Spleen (tissue), 11 donors: ENCODE results near the gene TMEM255B. TPM values are rescaled to one million over a fixed set of nuclear protein-coding genes. Genes with fewer than 3 reads are reported as not detected.

ENCODE experiments used
- DNase-seq: peaks from one replicate; pipeline ENCODE4 v3.0.0-alpha.2; 2020
- H3K27ac ChIP-seq, 8 donors: fragments of 200-600 bp; sonication (generic) in 7 of 8; 1 replicate in 4 of 8; 2 replicates in 4 of 8; pipeline versions ENCODE4 v1.5.0 to v1.8.0; 2016 to 2021; ENCODE audit warnings: inconsistent platforms in 4 of 8, mild to moderate bottlenecking in 4 of 8, moderate library complexity in 1 of 8
- H3K27me3 ChIP-seq, 7 donors: fragments of 200-600 bp; sonication (generic) in 6 of 7; replicated peaks in 1 of 7; 1 replicate in 4 of 7; 2 replicates in 3 of 7; pipeline versions ENCODE4 v1.5.0 to v1.8.0; 2016 to 2021; ENCODE audit warnings: inconsistent platforms in 3 of 7, mild to moderate bottlenecking in 1 of 7
- H3K36me3 ChIP-seq, 6 donors: fragments of 200-600 bp; sonication (generic) in 5 of 6; 1 replicate in 4 of 6; 2 replicates in 2 of 6; pipeline versions ENCODE4 v1.5.0 to v1.8.0; 2016 to 2021; ENCODE audit warnings: inconsistent platforms in 2 of 6
- H3K4me1 ChIP-seq, 6 donors: fragments of 200-600 bp; sonication (generic) in 5 of 6; 1 replicate in 3 of 6; 2 replicates in 3 of 6; pipeline versions ENCODE4 v1.5.0 to v1.8.0; 2016 to 2021; ENCODE audit warnings: inconsistent platforms in 3 of 6
- H3K4me3 ChIP-seq, 8 donors: fragments of 200-600 bp; sonication (generic) in 7 of 8; 1 replicate in 4 of 8; 2 replicates in 4 of 8; pipeline versions ENCODE4 v1.5.0 to v1.8.0; 2016 to 2021; ENCODE audit warnings: inconsistent platforms in 4 of 8, mild to moderate bottlenecking in 4 of 8, moderate library complexity in 2 of 8
- H3K9me3 ChIP-seq, 8 donors: fragments of 200-600 bp; sonication (generic) in 7 of 8; 1 replicate in 4 of 8; 2 replicates in 4 of 8; pipeline versions ENCODE4 v1.5.0 to v1.8.0; 2016 to 2021; ENCODE audit warnings: inconsistent platforms in 4 of 8
- POLR2A ChIP-seq, 3 donors: fragments of 450-650 bp; IDR thresholded peaks; one replicate each; pipeline ENCODE4 v1.5.1; 2017; ENCODE audit warnings: antibody characterized with exemption in 3 of 3, mild to moderate bottlenecking in 1 of 3
- POLR2AphosphoS5 ChIP-seq, 3 donors: sonication (generic); formaldehyde crosslinking; IDR thresholded peaks; one replicate each; pipeline ENCODE4 v1.5.1; 2017; ENCODE audit warnings: antibody characterized with exemption in 3 of 3
- WGBS, 5 donors: extraction: QIAGEN DNeasy Blood & Tissue Kit in 3 of 5; methylation state at CpG; one replicate each; pipeline versions ENCODE4 v1.1.5 to v1.1.7; 2013 to 2018; 5-methylcytosine and 5-hydroxymethylcytosine counted together
- intact Hi-C: fragments of 100-400 bp; cut with DNase I; formaldehyde crosslinking; loops from one replicate; pipeline ENCODE4 v1.15.0; 2023; ENCODE audit warnings: low total_unique reads
- polyA plus RNA-seq, 3 donors: library from polyadenylated mRNA; stranded (reverse); fragments of 200-250 nt; gene quantifications; one replicate each; pipeline ENCODE4 v1.2.1, GENCODE V29; 2013
- total RNA-seq, 7 donors: library from RNA; depleted of rRNA in 3 of 7; stranded (reverse); fragments of >200 nt in 3 of 7; fragmentation: NEBNext Ultra II Directional in 4 of 7; extraction: Animal tissue kit (Norgen Biotek cat#: 25700) in 4 of 7; gene quantifications; one replicate each; pipeline versions ENCODE4 v1.1.0 to v1.2.1, GENCODE V29; 2016 to 2021
- TF ChIP-seq, protein P1 (sequence below), 11 experiments: fragments of 200-600 bp in 7 of 11; fragments of 450-650 bp in 4 of 11; sonication (generic) in 4 of 11; IDR thresholded peaks in 8 of 11; conservative IDR thresholded peaks in 3 of 11; 1 replicate in 7 of 11; 2 replicates in 4 of 11; pipeline versions ENCODE4 v1.4.0 to v1.8.0; 2016 to 2021; ENCODE audit warnings: antibody characterized with exemption in 11 of 11, inconsistent platforms in 4 of 11, mild to moderate bottlenecking in 1 of 11
- donor health status: healthy with polysubstance abuse.
- donor health status: DM: no; HTN: no; CAD: no; lungs with moderate emphysema.
- donor health status: DM: no; HTN: no; CAD: no.
- donor health status: Bipolar disorder and iron deficiency.
- donor health status: healthy.
- donor health status: DM: no; HTN: no; CAD: no.
- donor health status: DM: yes; HTN: yes; CAD: no.

Gene TMEM255B
- total and polyA plus RNA-seq, 10 donors = 5.7 to 26.9 (median 12.3) TPM

DNA sequence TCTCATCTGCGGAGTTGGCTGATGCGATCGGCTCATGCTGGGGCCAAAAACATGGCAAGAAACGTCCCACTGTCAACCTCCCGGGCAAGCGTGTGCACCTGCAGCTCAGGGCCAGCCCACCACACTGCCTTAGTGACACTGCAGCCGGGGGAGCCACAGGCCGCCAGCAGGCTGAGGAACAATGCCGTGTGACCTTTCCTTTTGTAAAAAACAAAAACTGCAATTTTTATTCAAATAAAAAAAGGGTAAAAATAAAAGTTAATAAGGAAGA, 18.8 kb upstream of the TMEM255B start:
- H3K36me3 ChIP-seq = no peaks in the 10 kb centered on the region
- DNase-seq = peak; percentile 47

DNA sequence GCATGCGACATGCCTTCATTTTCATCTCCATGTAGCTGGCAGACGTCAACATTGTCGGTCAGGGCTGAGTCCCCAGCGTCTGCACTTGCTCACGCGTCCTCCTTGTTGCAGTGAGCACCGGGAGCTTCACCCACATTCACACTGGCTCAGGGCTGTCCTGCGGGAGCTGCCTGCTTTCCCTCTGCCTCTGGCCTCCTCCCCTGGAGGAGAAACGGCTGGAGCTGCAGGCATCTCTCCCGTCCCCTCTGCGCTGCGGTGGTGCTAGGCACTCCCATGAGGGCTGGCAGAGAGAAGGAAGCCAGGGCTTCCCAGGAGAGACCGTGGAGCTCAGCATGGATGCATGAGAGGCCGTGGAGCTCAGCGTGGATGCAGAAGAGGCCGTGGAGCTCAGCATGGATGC, 18.4 kb upstream of the TMEM255B start:
- Histone ChIP-seq H3K4me3 (no peak overlapping the region), H3K27ac (no peak overlapping the region), H3K36me3 (no peaks in the 10 kb centered on the region), H3K9me3 (no peaks in the 10 kb centered on the region), H3K27me3 (peaks cover 0 to 71% (median 27%) of the 10 kb centered on the region in 7 donors), H3K4me1 (peaks cover 5 to 22% (median 14%) of the 10 kb centered on the region in 6 donors)
- TF ChIP-seq POLR2AphosphoS5 (IDR thresholded peaks at IDR 0.05) (no peak), POLR2A (IDR thresholded peaks at IDR 0.05) (no peak)
- TF ChIP-seq, protein P1, sequence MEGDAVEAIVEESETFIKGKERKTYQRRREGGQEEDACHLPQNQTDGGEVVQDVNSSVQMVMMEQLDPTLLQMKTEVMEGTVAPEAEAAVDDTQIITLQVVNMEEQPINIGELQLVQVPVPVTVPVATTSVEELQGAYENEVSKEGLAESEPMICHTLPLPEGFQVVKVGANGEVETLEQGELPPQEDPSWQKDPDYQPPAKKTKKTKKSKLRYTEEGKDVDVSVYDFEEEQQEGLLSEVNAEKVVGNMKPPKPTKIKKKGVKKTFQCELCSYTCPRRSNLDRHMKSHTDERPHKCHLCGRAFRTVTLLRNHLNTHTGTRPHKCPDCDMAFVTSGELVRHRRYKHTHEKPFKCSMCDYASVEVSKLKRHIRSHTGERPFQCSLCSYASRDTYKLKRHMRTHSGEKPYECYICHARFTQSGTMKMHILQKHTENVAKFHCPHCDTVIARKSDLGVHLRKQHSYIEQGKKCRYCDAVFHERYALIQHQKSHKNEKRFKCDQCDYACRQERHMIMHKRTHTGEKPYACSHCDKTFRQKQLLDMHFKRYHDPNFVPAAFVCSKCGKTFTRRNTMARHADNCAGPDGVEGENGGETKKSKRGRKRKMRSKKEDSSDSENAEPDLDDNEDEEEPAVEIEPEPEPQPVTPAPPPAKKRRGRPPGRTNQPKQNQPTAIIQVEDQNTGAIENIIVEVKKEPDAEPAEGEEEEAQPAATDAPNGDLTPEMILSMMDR (IDR thresholded peaks at IDR 0.05 in 8 of 11, conservative IDR thresholded peaks at IDR 0.05 in 3 of 11) = no peak
- peak; percentile 69 for DNase-seq
- intact Hi-C loops = no loop called here
- 64 to 86% (median 71%) methylated on average over 16 of the region's 16 CpGs for WGBS, 5 donors

More for the DNA sequence above, 18.8 kb upstream of the TMEM255B start:
- Histone ChIP-seq H3K27me3 (peaks cover 0 to 71% (median 27%) of the 10 kb centered on the region in 7 donors), H3K27ac (no peak overlapping the region), H3K4me1 (peaks cover 5 to 22% (median 14%) of the 10 kb centered on the region in 6 donors), H3K9me3 (no peaks in the 10 kb centered on the region), H3K4me3 (no peak overlapping the region)
- intact Hi-C loops = no loop called here
- 47 to 61% (median 52%) methylated on average over 9 of the region's 9 CpGs for WGBS, 5 donors
- TF ChIP-seq, protein P1 (IDR thresholded peaks at IDR 0.05 in 8 of 11, conservative IDR thresholded peaks at IDR 0.05 in 3 of 11) = no peak
- no peak for TF ChIP-seq POLR2A (IDR thresholded peaks at IDR 0.05)
- no peak for TF ChIP-seq POLR2AphosphoS5 (IDR thresholded peaks at IDR 0.05)

DNA sequence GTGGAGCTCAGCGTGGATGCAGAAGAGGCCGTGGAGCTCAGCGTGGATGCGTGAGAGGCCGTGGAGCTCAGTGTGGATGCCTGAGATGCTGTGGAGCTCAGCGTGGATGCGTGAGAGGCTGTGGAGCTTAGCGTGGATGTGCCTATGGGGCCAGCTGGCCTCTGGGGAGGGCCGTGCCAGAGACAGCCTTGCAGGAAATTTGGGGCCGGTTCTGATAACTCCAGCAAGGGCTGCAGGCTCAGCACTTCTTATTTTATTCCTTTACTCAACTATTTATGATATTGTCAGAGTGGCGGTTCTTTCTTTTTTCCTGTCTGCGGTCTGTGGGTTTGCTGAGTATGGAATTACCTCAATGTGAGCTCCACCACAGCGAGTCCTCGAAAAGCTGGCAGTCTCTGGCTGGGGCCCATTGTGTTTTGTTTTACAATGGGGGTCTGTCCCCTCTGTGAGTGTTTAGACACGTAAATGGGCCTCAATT, 17.8 kb upstream of the TMEM255B start:
- no peaks in the 10 kb centered on the region for H3K36me3 ChIP-seq
- H3K27ac ChIP-seq = no peak overlapping the region
- H3K27me3 ChIP-seq = peaks cover 0 to 65% (median 27%) of the 10 kb centered on the region in 7 donors
- 10 to 47% (median 26%) methylated on average over 11 to 15 of the region's 15 CpGs for WGBS, 5 donors
- H3K4me1 ChIP-seq = peaks cover 5 to 22% (median 14%) of the 10 kb centered on the region in 6 donors
- TF ChIP-seq POLR2A (IDR thresholded peaks at IDR 0.05) = no peak
- TF ChIP-seq, protein P1 (IDR thresholded peaks at IDR 0.05 in 8 of 11, conservative IDR thresholded peaks at IDR 0.05 in 3 of 11) = no peak
- TF ChIP-seq POLR2AphosphoS5 (IDR thresholded peaks at IDR 0.05) = no peak
- peak; percentile 62 for DNase-seq
- H3K9me3 ChIP-seq = no peaks in the 10 kb centered on the region
- H3K4me3 ChIP-seq = no peak overlapping the region
- intact Hi-C loops = no loop called here

DNA sequence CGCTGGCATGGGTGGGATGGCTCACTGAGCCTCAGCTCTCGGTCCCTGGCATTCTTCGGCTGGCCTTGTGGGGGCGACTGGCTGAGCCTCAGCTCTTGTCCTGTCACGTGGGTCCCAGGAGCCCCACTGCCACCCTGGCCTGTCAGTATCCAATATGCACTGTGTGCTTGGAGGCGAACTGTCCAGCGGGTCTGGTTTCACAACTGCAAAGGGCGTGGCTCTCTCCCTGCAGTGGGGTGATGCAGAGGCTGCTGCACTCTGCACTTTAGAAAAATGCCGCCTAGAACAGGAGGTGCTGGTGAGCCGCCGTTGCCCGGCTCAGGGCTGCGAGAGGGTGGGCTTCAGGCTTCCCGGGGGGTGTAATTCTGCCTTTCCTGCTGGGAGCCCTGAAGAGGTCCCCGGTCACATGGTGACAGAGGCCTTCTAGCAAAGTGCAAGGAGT, 17.0 kb upstream of the TMEM255B start:
- WGBS, 5 donors = 20 to 38% (median 30%) methylated on average over 6 to 15 of the region's 15 CpGs
- peaks cover 5 to 26% (median 14%) of the 10 kb centered on the region in 6 donors for H3K4me1 ChIP-seq
- TF ChIP-seq POLR2A (IDR thresholded peaks at IDR 0.05) (no peak), POLR2AphosphoS5 (IDR thresholded peaks at IDR 0.05) (peak in 1 of 3 donors; percentile 10)
- TF ChIP-seq, protein P1 (IDR thresholded peaks at IDR 0.05 in 8 of 11, conservative IDR thresholded peaks at IDR 0.05 in 3 of 11) = peak in 1 of 11 experiments; percentile 39
- no peaks in the 10 kb centered on the region for H3K36me3 ChIP-seq
- H3K9me3 ChIP-seq = no peaks in the 10 kb centered on the region
- peaks cover 0 to 57% (median 27%) of the 10 kb centered on the region in 7 donors for H3K27me3 ChIP-seq
- DNase-seq = peak; percentile 81
- intact Hi-C loops = no loop called here
- H3K4me3 ChIP-seq = no peak overlapping the region
- H3K27ac ChIP-seq = no peak overlapping the region
